Suprapubic skin (tissue), 4 donors: ENCODE data around the gene DNAJA2.

Source experiments
- EP300 ChIP-seq: sonication (generic); formaldehyde crosslinking; IDR thresholded peaks from one replicate; pipeline ENCODE4 v1.6.1; 2017; ENCODE audit warnings: antibody characterized with exemption
- POLR2A ChIP-seq, 2 donors: fragments of 450-650 bp; IDR thresholded peaks; one replicate each; pipeline ENCODE4 v1.6.1; 2017; ENCODE audit warnings: antibody characterized with exemption in 2 of 2, mild to moderate bottlenecking in 2 of 2, moderate library complexity in 2 of 2
- POLR2AphosphoS5 ChIP-seq, 3 donors: sonication (generic); formaldehyde crosslinking; IDR thresholded peaks; one replicate each; pipeline ENCODE4 v1.6.1; 2017; ENCODE audit warnings: antibody characterized with exemption in 3 of 3
- TF ChIP-seq, protein P1 (sequence below), 2 donors: fragments of 200-600 bp in 1 of 2; fragments of 450-650 bp in 1 of 2; sonication (generic) in 1 of 2; IDR thresholded peaks; one replicate each; pipeline ENCODE4 v1.5.1; 2016 to 2019; ENCODE audit warnings: antibody characterized with exemption in 2 of 2, mild to moderate bottlenecking in 1 of 2, moderate library complexity in 1 of 2

DNA sequence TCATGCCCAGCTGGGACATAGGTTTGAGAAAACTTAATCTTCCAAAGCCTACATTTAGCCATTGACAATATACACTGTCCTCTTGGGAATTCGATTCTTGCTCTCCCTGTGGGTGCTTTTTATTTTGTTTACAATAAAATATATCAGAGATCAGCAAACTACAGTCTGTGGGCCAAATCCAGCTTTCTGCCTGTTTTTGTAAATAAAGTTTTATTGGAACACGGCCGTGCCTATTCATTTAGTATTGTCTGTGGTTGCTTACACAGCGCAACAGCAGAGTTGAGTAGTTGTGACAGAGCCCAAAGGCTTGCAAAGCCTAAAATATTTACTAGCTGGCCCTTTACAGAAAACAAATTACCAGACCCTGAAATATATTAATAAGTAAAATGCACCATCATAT lies 39.7 kb upstream of the DNAJA2 start:
- TF ChIP-seq, protein P1, sequence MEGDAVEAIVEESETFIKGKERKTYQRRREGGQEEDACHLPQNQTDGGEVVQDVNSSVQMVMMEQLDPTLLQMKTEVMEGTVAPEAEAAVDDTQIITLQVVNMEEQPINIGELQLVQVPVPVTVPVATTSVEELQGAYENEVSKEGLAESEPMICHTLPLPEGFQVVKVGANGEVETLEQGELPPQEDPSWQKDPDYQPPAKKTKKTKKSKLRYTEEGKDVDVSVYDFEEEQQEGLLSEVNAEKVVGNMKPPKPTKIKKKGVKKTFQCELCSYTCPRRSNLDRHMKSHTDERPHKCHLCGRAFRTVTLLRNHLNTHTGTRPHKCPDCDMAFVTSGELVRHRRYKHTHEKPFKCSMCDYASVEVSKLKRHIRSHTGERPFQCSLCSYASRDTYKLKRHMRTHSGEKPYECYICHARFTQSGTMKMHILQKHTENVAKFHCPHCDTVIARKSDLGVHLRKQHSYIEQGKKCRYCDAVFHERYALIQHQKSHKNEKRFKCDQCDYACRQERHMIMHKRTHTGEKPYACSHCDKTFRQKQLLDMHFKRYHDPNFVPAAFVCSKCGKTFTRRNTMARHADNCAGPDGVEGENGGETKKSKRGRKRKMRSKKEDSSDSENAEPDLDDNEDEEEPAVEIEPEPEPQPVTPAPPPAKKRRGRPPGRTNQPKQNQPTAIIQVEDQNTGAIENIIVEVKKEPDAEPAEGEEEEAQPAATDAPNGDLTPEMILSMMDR (IDR thresholded peaks at IDR 0.05) = no peak
- TF ChIP-seq POLR2A (IDR thresholded peaks at IDR 0.05) (no peak), EP300 (no peak), POLR2AphosphoS5 (IDR thresholded peaks at IDR 0.05) (no peak)
